ENCODE data around the gene CAMK2G. TPM values are rescaled to one million over a fixed set of nuclear protein-coding genes. Genes with fewer than 3 reads are reported as not detected.

The CAMK2G gene
- total RNA-seq, 1 experiment from 2014 or later, result 24.0 TPM

GRCh38 chr10:73785721-73786511 is 88.4 kb downstream of the CAMK2G start:
- peak overlapping the region; percentile 71 for H3K4me3 ChIP-seq
- H3K27me3 ChIP-seq, result no peaks in the 10 kb centered on the region
- peak; percentile 36 for DNase-seq
- no peaks in the 10 kb centered on the region for H3K9me3 ChIP-seq
- peaks cover 28% of the 10 kb centered on the region for H3K36me3 ChIP-seq

GRCh38 chr10:73785211-73785720 is 89.1 kb downstream of the CAMK2G start, which contains the start of gene ZSWIM8:
ZSWIM8 (plus strand) TSS chr10:73785606; CDS start chr10:73785879, 273 bp downstream.
- no peaks in the 10 kb centered on the region for H3K9me3 ChIP-seq
- H3K27me3 ChIP-seq, result no peaks in the 10 kb centered on the region
- peaks cover 29% of the 10 kb centered on the region for H3K36me3 ChIP-seq
- peak; percentile 90 for DNase-seq
- H3K4me3 ChIP-seq, result peak within 1 kb of the TSS; percentile 71

GRCh38 chr10:73782749-73783085 is 91.6 kb downstream of the CAMK2G start:
- Histone ChIP-seq H3K4me3 (peak overlapping the region; percentile 81), H3K27me3 (no peaks in the 10 kb centered on the region), H3K9me3 (no peaks in the 10 kb centered on the region), H3K36me3 (peaks cover 35% of the 10 kb centered on the region)
- no peak for DNase-seq

- peak; percentile 93 for DNase-seq
These were observed 92.2 kb downstream of the CAMK2G start, which contains the start of gene CHCHD1 for GRCh38 chr10:73781879-73782748. CHCHD1 (plus strand) TSS chr10:73782048; CDS start chr10:73782076, 28 bp downstream.

GRCh38 chr10:73781548-73781878 is 92.8 kb downstream of the CAMK2G start:
- DNase-seq, result no peak
- Histone ChIP-seq H3K9me3 (no peaks in the 10 kb centered on the region), H3K4me3 (peak overlapping the region; percentile 81), H3K27me3 (no peaks in the 10 kb centered on the region), H3K36me3 (peaks cover 43% of the 10 kb centered on the region)

More at GRCh38 chr10:73781879-73782748, 92.2 kb downstream of the CAMK2G start, which contains the start of gene CHCHD1:
- H3K36me3 ChIP-seq, result peaks cover 38% of the 10 kb centered on the region
- no peaks in the 10 kb centered on the region for H3K9me3 ChIP-seq
- no peaks in the 10 kb centered on the region for H3K27me3 ChIP-seq
- peak within 1 kb of the TSS; percentile 81 for H3K4me3 ChIP-seq

- Histone ChIP-seq H3K4me3 (peak overlapping the region; percentile 81), H3K27me3 (no peaks in the 10 kb centered on the region), H3K36me3 (peaks cover 47% of the 10 kb centered on the region), H3K9me3 (no peaks in the 10 kb centered on the region)
- no peak for DNase-seq
These were observed 93.4 kb downstream of the CAMK2G start for GRCh38 chr10:73780966-73781365.

- H3K9me3 ChIP-seq, result no peaks in the 10 kb centered on the region
- peaks cover 49% of the 10 kb centered on the region for H3K36me3 ChIP-seq
- H3K4me3 ChIP-seq, result peak overlapping the region; percentile 81
- no peaks in the 10 kb centered on the region for H3K27me3 ChIP-seq
- DNase-seq, result no peak
These were observed 94.1 kb downstream of the CAMK2G start for GRCh38 chr10:73780301-73780700.

- H3K36me3 ChIP-seq, result peaks cover 50% of the 10 kb centered on the region
- H3K4me3 ChIP-seq, result no peak overlapping the region
- H3K27me3 ChIP-seq, result no peaks in the 10 kb centered on the region
- no peak for DNase-seq
- H3K9me3 ChIP-seq, result no peaks in the 10 kb centered on the region
These were observed 94.7 kb downstream of the CAMK2G start for GRCh38 chr10:73779539-73780197.

GRCh38 chr10:73779018-73779417 is 95.3 kb downstream of the CAMK2G start:
- H3K36me3 ChIP-seq, result peaks cover 54% of the 10 kb centered on the region
- H3K9me3 ChIP-seq, result no peaks in the 10 kb centered on the region
- no peaks in the 10 kb centered on the region for H3K27me3 ChIP-seq
- DNase-seq, result no peak
- no peak overlapping the region for H3K4me3 ChIP-seq

GRCh38 chr10:73774637-73775036 is 99.7 kb downstream of the CAMK2G start:
- Histone ChIP-seq H3K27me3 (no peaks in the 10 kb centered on the region), H3K9me3 (no peaks in the 10 kb centered on the region), H3K36me3 (peaks cover 63% of the 10 kb centered on the region), H3K4me3 (peak overlapping the region; percentile 70; the same call in 1 of the 2 replicates)
- DNase-seq, result no peak

- DNase-seq, result peak; percentile 33
- Histone ChIP-seq H3K36me3 (peaks cover 69% of the 10 kb centered on the region), H3K27me3 (no peaks in the 10 kb centered on the region), H3K9me3 (no peaks in the 10 kb centered on the region), H3K4me3 (peak overlapping the region; percentile 70)
These were observed 101.0 kb downstream of the CAMK2G start for GRCh38 chr10:73773152-73773879.

GRCh38 chr10:73772281-73773151 is 101.8 kb downstream of the CAMK2G start:
- DNase-seq, result peak; percentile 85
- Histone ChIP-seq H3K9me3 (no peaks in the 10 kb centered on the region), H3K27me3 (no peaks in the 10 kb centered on the region), H3K36me3 (peaks cover 71% of the 10 kb centered on the region), H3K4me3 (peak overlapping the region; percentile 70)

GRCh38 chr10:73771722-73772280 is 102.6 kb downstream of the CAMK2G start:
- H3K27me3 ChIP-seq, result no peaks in the 10 kb centered on the region
- peaks cover 72% of the 10 kb centered on the region for H3K36me3 ChIP-seq
- no peak for DNase-seq

GRCh38 chr10:73769396-73769795 is 105.0 kb downstream of the CAMK2G start:
- Histone ChIP-seq H3K27me3 (no peaks in the 10 kb centered on the region), H3K36me3 (peaks cover 80% of the 10 kb centered on the region), H3K4me3 (no peak overlapping the region), H3K9me3 (no peaks in the 10 kb centered on the region)
- DNase-seq, result no peak

More at GRCh38 chr10:73771722-73772280, 102.6 kb downstream of the CAMK2G start:
- H3K9me3 ChIP-seq, result no peaks in the 10 kb centered on the region
- H3K4me3 ChIP-seq, result peak overlapping the region; percentile 70

- peaks cover 78% of the 10 kb centered on the region for H3K36me3 ChIP-seq
- H3K9me3 ChIP-seq, result no peaks in the 10 kb centered on the region
- no peak overlapping the region for H3K4me3 ChIP-seq
- no peak for DNase-seq
- H3K27me3 ChIP-seq, result no peaks in the 10 kb centered on the region
These were observed 105.5 kb downstream of the CAMK2G start for GRCh38 chr10:73768881-73769280.
